Measurements from ENCODE around the gene KCNK16.

The KCNK16 gene

GRCh38 chr6:39289490-39289889 lies 33.0 kb downstream of the KCNK16 start:
- no peaks in the 10 kb centered on the region for H3K9me3 ChIP-seq (ENCODE audit: control insufficient read depth, insufficient read depth, low read depth, low read length)
- 0 out of 2 replicates have a peak, but pooled peaks cover 2% of the 10 kb centered on the region for H3K4me1 ChIP-seq (ENCODE audit: control insufficient read depth, insufficient read depth, low read length)
- H3K27ac ChIP-seq (ENCODE audit: extremely low read depth, low read depth, low read length), result no peak overlapping the region
- no peak overlapping the region for H3K4me3 ChIP-seq (ENCODE audit: low read depth, low read length)
- TF ChIP-seq KLF10 (tag by site-specific recombination; IDR thresholded peaks at IDR 0.05) (no peak), ZNF24 (tag by site-specific recombination; IDR thresholded peaks at IDR 0.05) (no peak), ZNF114 (tag by site-specific recombination; IDR thresholded peaks at IDR 0.05) (no peak), GLI4 (tag by site-specific recombination; IDR thresholded peaks at IDR 0.05) (no peak), ZNF2 (tag by site-specific recombination; IDR thresholded peaks at IDR 0.05) (no peak), GFI1B (tag by site-specific recombination; IDR thresholded peaks at IDR 0.05) (no peak), MZF1 (tag by site-specific recombination; IDR thresholded peaks at IDR 0.05; ENCODE audit: borderline replicate concordance) (peak; percentile 79; the same call in 1 of the 2 replicates), TRIM28 (IDR thresholded peaks at IDR 0.05; ENCODE audit: borderline replicate concordance, low read length) (peak; percentile 54; the same call in 1 of the 2 replicates), SETDB1 (IDR thresholded peaks at IDR 0.05; ENCODE audit: insufficient read length, low read length) (peak; percentile 37), ZNF214 (tag by site-specific recombination; IDR thresholded peaks at IDR 0.05; ENCODE audit: borderline replicate concordance) (no peak), GLIS1 (tag by site-specific recombination; IDR thresholded peaks at IDR 0.05) (no peak), ZNF776 (tag by site-specific recombination; IDR thresholded peaks at IDR 0.05; ENCODE audit: borderline replicate concordance) (no peak), ZNF280D (tag by site-specific recombination; IDR thresholded peaks at IDR 0.05) (no peak), ZNF624 (tag by site-specific recombination; IDR thresholded peaks at IDR 0.05) (no peak), ZNF426 (tag by site-specific recombination; IDR thresholded peaks at IDR 0.05) (no peak), ZNF366 (tag by site-specific recombination; conservative IDR thresholded peaks at IDR 0.05) (no peak), ZSCAN4 (tag by site-specific recombination; IDR thresholded peaks at IDR 0.05) (no peak), SCRT2 (tag by site-specific recombination; IDR thresholded peaks at IDR 0.05) (no peak), ZNF621 (tag by site-specific recombination; IDR thresholded peaks at IDR 0.05) (no peak), ZNF423 (tag by site-specific recombination; IDR thresholded peaks at IDR 0.05) (no peak), GLI2 (tag by site-specific recombination; IDR thresholded peaks at IDR 0.05; ENCODE audit: borderline replicate concordance, low read depth) (no peak)
- H3K36me3 ChIP-seq (ENCODE audit: control insufficient read depth in 2 of 2, insufficient read depth in 1 of 2, low read length in 2 of 2), result no peaks in the 10 kb centered on the region
- POLR2A ChIA-PET, result no interaction called here
- CTCF ChIA-PET, result interaction anchor here (0.6 to 4.4 kb wide), 3 partner anchors 13 to 287 kb away, joined by 3 to 27 read pairs (median 4); no protein-coding TSS in a partner anchor

- Histone ChIP-seq H3K4me1 (ENCODE audit: control insufficient read depth, insufficient read depth, low read length) (0 out of 2 replicates have a peak, but pooled peaks cover 2% of the 10 kb centered on the region), H3K4me3 (ENCODE audit: low read depth, low read length) (no peak overlapping the region), H3K27ac (ENCODE audit: extremely low read depth, low read depth, low read length) (no peak overlapping the region), H3K9me3 (ENCODE audit: control insufficient read depth, insufficient read depth, low read depth, low read length) (no peaks in the 10 kb centered on the region), H3K36me3 (ENCODE audit: control insufficient read depth in 2 of 2, insufficient read depth in 1 of 2, low read length in 2 of 2) (no peaks in the 10 kb centered on the region)
- CTCF ChIA-PET, result interaction anchor here (0.7 to 1.6 kb wide), 3 partner anchors 15 to 741 kb away, joined by 3 to 6 read pairs (median 3); no protein-coding TSS in a partner anchor
- POLR2A ChIA-PET, result no interaction called here
- TF ChIP-seq OSR2 (tag by site-specific recombination; IDR thresholded peaks at IDR 0.05) (no peak), ZNF777 (tag by site-specific recombination; IDR thresholded peaks at IDR 0.05; ENCODE audit: borderline replicate concordance) (no peak), GLIS2 (tag by site-specific recombination; IDR thresholded peaks at IDR 0.05) (no peak), KLF17 (tag by site-specific recombination; IDR thresholded peaks at IDR 0.05) (no peak), ZNF324 (tag by site-specific recombination; IDR thresholded peaks at IDR 0.05) (no peak), ZNF416 (tag by site-specific recombination; IDR thresholded peaks at IDR 0.05) (no peak), ZBTB6 (tag by site-specific recombination; IDR thresholded peaks at IDR 0.05) (no peak), ZNF561 (tag by site-specific recombination; IDR thresholded peaks at IDR 0.05; ENCODE audit: borderline replicate concordance) (no peak), ZNF174 (tag by site-specific recombination; IDR thresholded peaks at IDR 0.05) (no peak)
These were observed 34.9 kb downstream of the KCNK16 start for GRCh38 chr6:39287601-39288000.

Measured in HEK293 (cell line).